ENCODE measurements around the gene IFNA5.

The IFNA5 gene

GRCh38 chr9:21305213-21305612, at the start of gene IFNA5:
IFNA5 (minus strand) TSS chr9:21305313; CDS start chr9:21305256, 57 bp downstream.
- no peak for DNase-seq

DNA sequence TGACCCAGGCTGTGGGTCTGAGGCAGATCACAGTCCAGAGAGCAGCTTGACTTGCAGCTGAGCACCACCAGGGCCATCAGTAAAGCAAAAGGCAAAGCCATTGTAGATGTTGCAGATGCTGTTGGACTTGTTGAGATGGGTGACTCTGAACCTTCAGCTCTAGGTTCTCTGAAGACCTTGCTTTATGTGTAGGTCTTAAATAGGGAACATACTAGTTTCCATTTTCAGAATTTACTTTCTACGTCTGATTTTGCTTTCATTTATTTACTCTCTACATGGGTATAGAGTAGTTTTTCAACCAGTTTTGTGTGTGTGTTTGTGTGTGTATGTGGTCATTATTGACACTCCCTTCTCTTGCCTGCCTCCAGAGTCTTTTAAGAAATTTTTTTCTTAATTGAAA, 45.7 kb upstream of the IFNA5 start, which contains the start of gene IFNA6:
Gene IFNA6, minus strand, starts transcription at position 101 of the 400 bp plus-strand sequence. Its CDS starts 0 bp downstream, at position 101.
- no peak for DNase-seq

GRCh38 chr9:21348430-21348970, 43.4 kb upstream of the IFNA5 start:
- no peak for DNase-seq

GRCh38 chr9:21340735-21341134, 35.6 kb upstream of the IFNA5 start:
- no peak for DNase-seq

- no peak for DNase-seq
Observed at GRCh38 chr9:21336457-21336856, 31.3 kb upstream of the IFNA5 start.

DNA sequence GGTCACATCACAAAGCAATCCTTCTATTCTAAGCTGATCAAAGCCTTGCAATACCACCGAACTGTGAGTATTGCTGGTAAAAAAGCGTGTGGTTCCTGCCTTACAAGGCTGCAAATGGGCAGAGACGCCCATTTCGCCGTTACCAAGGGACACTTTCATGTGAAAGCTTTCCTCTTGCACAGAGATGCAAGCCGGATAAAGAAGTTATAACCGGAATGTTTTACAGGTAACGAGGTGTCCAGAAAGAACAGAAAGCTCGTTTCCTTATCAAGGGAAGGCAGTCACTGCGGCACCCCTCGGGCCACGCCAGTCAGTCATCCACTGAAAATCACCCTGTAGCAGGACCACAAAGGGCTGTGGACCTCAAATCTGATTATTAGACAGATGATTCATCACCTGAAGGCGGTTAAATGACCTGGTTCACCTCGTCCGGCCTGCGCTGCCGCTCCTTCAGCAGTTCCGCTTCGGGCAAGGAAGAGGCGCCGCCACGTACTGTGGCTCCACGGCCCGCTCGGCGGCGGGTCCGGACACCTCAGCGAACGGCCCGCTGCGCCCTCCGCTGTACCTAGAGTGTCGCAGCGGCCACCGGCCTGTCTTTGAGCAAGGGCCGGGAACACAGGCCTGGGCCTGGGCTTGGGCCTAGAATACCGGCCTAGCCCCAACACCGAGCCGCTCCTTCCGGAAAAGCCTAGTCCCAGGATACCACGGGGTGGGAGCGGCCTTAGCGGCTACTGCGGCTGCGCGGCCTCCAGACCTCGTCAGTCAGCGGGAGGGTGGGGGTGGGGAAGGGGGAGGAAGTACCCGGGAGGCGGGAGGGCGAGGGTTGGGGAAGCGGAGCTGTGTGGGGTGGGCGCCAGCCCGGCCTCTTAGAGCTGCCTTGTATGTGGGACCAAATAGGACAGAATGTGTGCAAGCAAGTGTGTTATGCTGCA, 29.9 kb upstream of the IFNA5 start, which contains the start of gene KLHL9:
Gene KLHL9, minus strand, starts transcription at position 704 of the 932 bp plus-strand sequence. Its CDS starts 545 bp downstream, at position 159.
- peak; percentile 52 to 76 (median 70) for DNase-seq

DNA sequence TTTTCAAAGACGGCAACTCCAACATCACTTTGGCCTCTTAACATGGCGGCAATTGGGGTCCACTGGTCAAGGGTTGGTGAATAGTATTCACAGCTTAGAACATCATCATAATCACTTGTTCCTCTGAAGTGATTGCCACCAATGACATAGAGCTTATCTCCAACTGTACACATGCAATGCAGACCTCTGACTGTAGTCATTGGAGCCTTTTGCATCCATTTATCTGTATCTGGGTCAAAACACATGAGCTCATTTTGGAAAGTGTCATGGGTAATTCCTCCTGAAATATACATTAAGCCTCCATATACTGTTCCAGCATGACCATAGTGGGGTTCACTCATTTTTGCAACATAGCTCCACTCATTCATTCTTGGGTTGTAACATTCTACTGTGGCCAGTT, 28.1 kb upstream of the IFNA5 start:
- DNase-seq, result no peak

DNA sequence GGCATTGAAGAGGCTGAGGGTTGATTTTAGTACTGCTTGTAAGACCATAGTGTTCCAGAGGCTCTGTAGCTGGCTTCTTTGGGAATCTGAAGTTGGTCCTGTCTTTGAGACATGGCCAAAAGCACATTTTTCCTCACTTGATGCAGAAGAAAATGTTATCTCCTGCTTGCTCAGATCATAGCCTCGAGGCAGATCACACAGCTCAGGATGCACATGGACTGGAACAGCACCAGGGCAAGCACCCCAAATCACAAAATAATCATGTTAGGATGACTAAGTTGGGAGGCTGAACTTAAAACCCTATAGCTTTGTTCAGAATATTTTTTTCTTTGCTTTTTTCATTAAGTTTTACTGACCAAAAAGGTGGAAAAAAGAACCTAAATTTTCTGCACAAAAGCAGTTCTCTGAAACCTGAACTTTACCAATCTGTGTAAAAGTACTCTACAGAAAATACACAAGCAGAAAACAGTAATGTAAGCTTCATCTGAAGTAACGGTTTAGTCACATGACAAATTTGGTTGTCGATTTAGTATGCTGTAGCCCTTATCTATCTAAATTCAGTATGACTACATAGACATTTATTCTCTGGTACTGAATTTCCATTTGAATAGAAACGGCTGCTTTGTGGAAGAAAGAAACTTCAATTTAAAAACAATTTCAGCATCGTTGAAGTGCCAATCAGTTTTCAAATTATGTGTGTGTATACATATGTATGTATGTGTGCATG, 26.7 kb upstream of the IFNA5 start:
- DNase-seq, result no peak

- DNase-seq, result no peak
Observed at GRCh38 chr9:21326526-21327139, 21.5 kb upstream of the IFNA5 start.

GRCh38 chr9:21324047-21324446, 18.9 kb upstream of the IFNA5 start:
- DNase-seq, result no peak

DNA sequence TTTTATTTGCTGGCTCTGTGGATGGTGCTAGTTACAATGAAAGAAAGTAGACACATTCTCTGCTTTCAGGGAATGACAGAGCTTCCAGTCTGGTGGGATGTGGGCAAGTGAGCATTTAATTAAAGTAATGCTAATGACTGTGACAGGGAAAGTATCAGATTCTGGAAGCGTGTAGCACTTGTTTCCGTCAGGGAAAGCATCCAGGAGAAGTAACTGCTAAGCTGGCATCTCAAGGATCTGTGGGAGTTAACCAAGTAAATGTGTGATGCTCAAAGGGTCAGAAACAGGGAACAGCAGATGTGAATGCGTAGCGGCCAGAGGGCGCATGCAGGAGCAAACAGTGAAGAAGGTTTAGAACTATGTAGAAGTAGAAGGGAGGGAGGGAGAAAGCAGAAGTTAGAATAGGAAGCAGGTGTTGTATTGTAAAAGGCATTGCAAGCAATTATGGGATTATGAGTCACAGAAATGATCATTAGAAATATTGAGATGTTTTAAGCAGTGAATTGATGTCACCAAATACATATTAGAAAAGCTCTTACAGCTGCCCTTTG, 17.9 kb upstream of the IFNA5 start:
- no peak for DNase-seq

- no peak for DNase-seq
Observed at GRCh38 chr9:21320465-21320864, 15.4 kb upstream of the IFNA5 start.

DNA sequence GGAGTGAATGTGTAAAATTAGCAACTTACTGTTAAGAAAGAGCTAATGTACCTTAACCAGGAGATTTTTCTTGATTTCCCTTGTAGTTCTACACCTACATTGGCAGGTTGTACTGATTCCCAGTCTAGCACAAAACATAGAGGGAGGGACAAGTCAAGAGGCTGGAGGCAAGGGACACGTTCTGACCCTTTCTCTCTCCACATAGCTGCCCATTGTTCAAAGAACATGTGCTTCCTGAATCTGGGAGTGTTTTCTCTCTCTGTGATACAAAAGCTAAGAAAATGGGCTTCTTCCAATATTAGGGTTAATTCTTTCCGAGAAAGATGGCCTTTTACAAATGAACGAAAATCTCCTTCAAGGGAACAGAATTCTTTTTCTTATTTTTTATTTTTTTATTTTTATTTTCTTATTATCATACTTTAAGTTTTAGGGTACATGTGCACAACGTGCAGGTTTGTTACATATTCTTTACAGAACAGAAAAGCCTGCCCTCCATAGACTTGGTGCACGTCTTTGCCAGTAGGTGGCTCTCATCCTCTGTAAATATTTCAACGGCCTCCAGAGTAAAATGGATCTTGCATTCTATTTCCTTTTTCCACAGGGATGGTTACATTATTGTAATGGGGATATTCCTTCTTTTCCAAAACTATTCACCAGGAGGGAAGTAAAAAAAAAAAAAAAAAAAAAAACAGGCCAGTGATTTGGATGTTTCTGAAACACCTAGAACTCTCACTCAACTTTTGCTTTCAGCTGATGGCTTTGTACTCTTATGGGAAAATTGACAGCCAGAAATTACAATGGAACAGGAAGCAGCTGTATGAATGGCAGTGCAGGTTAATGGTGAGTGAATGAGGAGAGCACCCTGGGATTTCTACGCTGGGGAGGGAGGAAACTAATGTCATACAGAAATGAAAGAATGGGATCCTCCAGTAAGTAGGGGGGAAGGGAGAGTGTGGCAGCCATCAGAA, 13.1 kb upstream of the IFNA5 start:
- DNase-seq, result no peak

DNA sequence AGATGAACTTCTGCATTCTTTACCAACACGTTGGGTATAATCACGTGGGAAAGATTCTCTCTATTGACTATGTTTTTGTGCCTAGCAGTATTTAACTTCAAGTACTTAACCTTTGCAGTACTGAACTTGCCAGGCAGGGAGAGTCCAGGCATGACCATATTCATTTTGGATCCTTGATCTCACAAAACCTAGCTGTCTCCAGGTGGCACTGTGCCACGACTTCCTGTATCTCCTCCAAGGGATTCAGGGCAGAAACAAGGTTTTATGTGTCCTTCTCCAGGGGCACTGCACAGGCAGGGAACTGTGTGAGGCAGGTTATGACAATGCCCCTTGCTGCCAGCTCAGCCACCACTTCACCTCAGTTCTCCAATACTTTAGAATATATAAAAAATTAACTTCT, 11.7 kb upstream of the IFNA5 start:
- DNase-seq, result no peak

DNA sequence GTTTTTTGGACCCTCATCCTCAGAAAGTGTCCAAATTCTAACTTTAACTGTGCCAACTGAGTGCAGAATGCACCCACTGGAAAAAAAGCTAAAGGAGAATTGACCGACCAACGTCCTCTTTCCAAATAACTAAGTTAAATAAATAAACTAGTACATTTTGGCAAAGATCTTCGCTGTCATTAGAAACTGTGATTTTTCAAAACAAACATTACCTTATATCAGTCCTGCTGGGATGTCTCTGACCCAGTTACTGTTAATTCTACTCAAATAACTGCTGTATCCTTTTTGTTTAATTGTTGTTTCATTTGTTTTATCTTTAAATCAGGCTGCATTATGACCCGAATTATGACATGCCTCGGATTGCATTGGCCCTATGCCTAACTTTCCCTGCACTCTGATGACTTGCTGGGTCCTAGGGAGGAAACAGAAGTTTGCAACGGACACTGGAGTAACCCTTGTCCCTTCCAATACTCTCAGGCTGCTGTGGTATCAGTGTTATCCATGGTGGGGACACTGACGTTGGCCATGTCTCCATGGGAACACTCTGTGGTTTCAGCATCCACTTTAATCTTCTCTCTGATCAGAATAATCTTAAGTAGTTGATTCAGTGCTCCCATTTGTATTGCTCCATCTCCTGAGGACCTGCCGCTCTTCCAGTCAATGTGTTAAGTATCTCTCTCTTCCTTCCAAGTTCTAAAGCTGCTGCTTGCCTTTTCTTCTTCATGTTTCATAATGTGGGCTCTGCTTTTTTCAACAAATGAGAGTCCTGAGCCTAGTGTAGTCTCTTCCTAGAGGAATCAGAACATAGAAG, 11.1 kb upstream of the IFNA5 start:
- no peak for DNase-seq

DNA sequence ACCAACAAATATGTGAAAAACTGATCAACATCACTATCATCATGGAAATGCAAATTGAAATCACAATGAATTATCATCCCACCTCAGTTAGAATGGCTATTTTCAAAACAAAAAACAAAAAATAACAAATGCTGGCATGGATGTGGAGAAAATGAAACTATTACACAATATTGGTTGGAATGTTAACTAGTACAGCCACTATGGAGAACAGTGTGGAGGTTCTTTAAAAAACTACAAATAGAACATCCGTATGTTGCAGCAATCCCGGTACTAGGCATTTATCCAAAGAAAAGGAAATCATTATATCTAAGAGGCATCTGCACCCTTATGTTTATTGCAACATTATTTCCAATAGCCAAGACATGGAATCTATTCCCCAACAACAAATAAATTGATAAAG, 9.0 kb upstream of the IFNA5 start:
- no peak for DNase-seq

DNA sequence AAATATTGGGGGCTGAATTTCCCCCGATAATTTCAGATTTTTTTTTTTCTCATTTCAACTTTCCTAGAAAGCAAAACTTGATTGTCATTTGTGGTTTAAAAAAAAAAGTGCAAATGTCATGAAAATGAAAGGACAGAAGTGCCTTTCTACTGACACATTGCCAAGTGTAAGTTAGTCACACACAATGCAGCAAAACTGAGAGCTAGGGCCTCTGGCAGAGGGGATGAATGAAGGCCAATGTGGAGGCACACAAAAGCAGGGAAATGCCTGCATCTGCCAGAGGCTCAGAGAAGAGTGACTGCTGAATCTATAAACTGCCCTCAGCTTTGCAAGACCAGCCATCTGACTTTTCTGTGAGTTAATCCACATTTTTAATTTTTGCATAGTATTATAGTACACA, 6.8 kb upstream of the IFNA5 start:
- DNase-seq, result no peak

DNA sequence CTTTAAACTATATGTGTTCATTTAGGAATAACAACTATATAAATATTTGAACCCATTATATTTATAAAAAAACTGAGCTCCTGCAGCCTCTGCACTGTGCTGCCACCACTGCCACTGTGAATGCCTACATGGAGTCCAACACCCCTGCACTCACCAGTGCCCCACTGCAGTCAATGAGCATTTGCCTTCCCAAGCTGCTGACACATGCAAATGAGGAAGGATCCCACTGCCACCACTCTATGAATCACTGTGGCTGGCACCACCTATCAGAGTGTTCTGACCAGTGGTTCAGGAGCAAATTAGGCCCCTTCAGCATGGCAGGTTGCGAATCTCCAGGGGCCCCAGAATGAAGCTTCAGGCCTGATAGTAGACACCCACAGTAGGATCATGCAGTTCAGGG, 9.1 kb downstream of the IFNA5 start:
- DNase-seq, result no peak

- no peak for DNase-seq
Observed at GRCh38 chr9:21294904-21295538, 10.1 kb downstream of the IFNA5 start.

DNA sequence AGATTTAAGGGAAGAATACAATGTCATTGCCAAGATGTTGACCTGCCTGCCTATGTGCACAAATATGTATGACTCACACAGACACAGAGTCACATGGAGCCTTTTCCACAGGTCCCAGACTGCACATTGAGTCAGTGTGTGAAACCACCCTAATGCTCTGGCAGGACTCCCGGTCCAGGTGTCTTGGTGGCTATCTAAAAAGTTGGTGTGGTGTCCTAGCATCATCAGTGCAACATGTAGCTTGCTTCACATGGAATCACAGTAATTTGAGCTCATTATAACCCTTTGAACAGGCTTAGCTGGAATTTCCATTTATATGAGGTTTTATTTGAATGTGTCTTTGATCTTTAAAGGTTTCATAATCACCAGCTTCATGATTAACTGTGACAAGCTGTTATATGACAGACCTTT, 10.7 kb downstream of the IFNA5 start:
- DNase-seq, result no peak
